ENCODE data around the gene GON7.

- TF ChIP-seq CTCF (IDR thresholded peaks at IDR 0.05) = no peak
- no peak for TF ChIP-seq EP300 (IDR thresholded peaks at IDR 0.05)
- no peak for TF ChIP-seq POLR2AphosphoS5 (IDR thresholded peaks at IDR 0.05)
- no peak for TF ChIP-seq POLR2A (IDR thresholded peaks at IDR 0.05)
Observed at GRCh38 chr14:93207468-93208308, 823 bp upstream of the GON7 start.

Data from suprapubic skin (tissue), 4 donors.